RWPE1 (cell line): ENCODE results near the gene DCAF10.
"Not testable (repeated sequence)": the region's sequence is repeated elsewhere in the genome, so short reads cannot be mapped to it uniquely, and the experiment has no call there.

Experiments
- CTCF ChIA-PET: fragments of 350-600 bp; sonication (Branson Sonifier 250); formaldehyde crosslinking; extraction: SDS; loops from one replicate; lab custom pipeline; 2021; lab: Yijun Ruan, JAX
- POLR2A ChIA-PET: fragments of 400-600 bp; formaldehyde crosslinking; extraction: SDS; loops from one replicate; lab custom pipeline; 2020; ENCODE audit warnings: antibody characterized with exemption; ENCODE audit not compliant: low non-redundant PET; lab: Yijun Ruan, JAX
- DNase-seq: peaks from one replicate; pipeline ENCODE4 v3.0.0; 2012; ENCODE audit warnings: low spot score
- H3K27ac ChIP-seq: fragments of 450-650 bp; 2 replicates; pipeline ENCODE4 v1.5.1; 2017
- CTCF ChIP-seq: fragments of 450-650 bp; conservative IDR thresholded peaks from 2 replicates; pipeline ENCODE4 v1.5.1; 2017; ENCODE audit warnings: low read depth, mild to moderate bottlenecking

DCAF10 gene

DNA sequence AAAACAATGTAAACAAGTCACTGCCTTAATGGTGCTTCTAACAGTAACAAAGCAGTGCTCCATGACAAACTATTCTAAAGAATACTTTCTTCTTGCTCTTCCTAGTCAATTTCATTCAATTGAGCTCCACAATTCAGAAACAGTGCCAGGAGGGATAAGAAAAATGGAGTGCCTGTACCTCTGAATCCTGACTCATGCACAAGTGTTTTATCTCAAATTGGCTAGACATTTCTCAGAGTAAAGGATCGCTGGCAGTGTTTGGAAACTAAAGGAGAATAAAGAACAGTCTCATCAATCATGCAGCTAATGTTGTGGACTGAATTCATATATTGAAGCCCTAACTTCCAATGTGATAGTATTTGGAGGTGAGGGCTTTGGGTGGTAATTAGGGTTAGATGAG is 75.8 kb downstream of the DCAF10 start:
- ChIA-PET CTCF (no interaction called here), POLR2A (no interaction called here)
- no peak overlapping the region for H3K27ac ChIP-seq
- TF ChIP-seq CTCF = no peak
- DNase-seq = no peak

DNA sequence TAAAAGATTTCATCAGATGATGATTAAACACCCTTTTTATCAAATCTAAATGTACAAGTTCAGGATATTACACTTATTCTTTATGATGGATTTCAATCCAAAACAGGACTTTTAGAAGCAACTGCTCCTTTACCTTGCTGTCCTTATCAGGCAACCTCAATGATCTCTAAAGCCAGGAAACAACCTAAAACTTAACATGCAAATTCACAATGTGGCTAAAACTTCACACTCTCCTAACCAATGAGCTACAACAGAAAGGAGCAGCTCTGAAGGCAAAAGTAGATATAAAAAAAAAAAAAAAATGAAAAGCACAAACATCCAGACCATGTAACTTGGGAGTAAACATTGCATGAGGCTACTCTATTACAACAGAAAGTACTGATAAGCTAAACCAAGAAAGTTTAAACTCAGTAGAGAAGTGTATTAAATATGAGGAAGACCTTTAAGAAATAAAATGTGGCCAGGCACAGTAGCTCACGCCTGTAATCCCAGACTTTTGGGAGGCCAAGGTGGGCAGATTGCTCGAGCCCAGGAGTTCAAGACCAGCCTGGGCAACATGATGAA is 80.4 kb downstream of the DCAF10 start:
- ChIA-PET POLR2A (no interaction called here), CTCF (interaction anchor here (0.6 kb wide), 2 partner anchors 28 to 741 kb away, joined by 3 to 4 read pairs; no protein-coding TSS in a partner anchor)
- DNase-seq = no peak
- H3K27ac ChIP-seq = no peak overlapping the region
- TF ChIP-seq CTCF = no peak

DNA sequence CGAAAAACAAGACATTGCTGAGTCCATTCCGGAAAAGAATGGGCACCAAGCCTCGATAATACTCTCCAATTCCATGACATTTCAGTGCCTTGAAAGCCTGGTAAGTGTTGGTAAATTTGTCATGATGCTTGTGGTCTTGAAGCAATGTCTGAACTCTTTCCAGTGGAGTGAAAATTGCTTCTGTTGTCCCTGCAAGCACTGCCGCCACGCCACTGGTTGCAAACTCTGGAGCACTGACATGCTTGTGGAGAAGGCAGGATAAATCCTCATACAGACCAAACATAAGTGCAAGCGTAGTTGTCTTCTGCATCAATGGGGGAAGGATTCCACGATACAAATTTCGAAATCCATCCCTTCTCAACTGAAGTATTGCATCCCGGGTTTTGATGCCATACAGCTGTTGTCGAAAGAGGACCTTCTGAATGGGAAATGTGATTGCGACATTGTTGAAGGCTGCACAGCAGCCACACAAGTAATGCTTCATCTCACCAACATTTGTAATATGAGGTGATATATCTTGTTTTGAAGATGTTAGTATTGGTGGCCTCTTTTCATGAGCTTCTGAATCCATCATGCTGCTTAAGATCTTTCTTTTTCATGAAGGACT is 87.5 kb downstream of the DCAF10 start:
- DNase-seq, CTCF ChIA-PET, POLR2A ChIA-PET, H3K27ac ChIP-seq: not testable (repeated sequence)

GRCh38 chr9:37889536-37889935 is 88.9 kb downstream of the DCAF10 start:
- no peak for TF ChIP-seq CTCF
- ChIA-PET CTCF (interaction anchor here (0.6 kb wide), 1 partner anchor 28 kb away, joined by 4 read pairs; no protein-coding TSS in a partner anchor), POLR2A (no interaction called here)
- no peak for DNase-seq
- no peak overlapping the region for H3K27ac ChIP-seq

- CTCF ChIA-PET, POLR2A ChIA-PET, H3K27ac ChIP-seq, DNase-seq: not testable (repeated sequence)
Observed at GRCh38 chr9:37891042-37891441, 90.4 kb downstream of the DCAF10 start.

DNA sequence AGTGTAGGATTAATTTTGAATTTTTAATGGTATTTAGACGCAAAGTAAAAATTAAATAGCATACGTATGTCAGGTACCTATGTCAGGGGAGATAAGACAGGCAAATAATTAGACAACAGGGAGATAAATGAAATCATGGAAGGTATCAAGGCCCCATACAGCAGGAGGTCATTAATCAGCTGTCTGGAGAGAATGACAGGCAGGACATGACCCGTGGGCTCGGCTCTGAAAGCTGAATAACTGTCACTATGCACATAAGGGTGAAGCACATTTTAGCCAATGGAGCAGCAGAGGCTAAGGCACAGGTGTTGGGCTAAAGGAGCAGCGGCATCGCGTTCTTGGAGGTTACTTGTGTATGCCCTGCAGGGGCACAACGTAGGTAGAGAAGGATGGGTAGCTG is 91.5 kb downstream of the DCAF10 start:
- POLR2A ChIA-PET = no interaction called here
- H3K27ac ChIP-seq = no peak overlapping the region
- no peak for TF ChIP-seq CTCF
- CTCF ChIA-PET = no interaction called here
- no peak for DNase-seq

DNA sequence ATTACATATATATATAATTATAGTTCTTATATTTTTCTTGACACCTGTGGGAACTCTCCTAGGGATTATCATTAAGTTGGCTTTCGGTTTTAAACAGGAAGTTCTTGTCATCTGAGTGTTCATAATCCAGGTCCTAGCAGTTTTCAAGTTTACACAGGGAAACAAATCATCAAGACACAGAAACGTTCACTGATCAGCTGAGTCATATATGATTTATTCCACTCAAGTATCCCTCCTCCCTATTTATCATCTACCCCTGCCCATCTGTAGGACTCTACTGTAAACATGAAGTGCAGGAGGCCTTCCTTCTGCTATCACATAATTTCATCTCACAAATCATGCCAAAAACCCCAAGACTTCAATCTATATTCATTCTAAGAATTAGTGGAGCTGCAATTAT is 97.1 kb downstream of the DCAF10 start:
- CTCF ChIA-PET = no interaction called here
- POLR2A ChIA-PET = no interaction called here

More for the DNA sequence above, 97.1 kb downstream of the DCAF10 start:
- TF ChIP-seq CTCF = no peak
- no peak for DNase-seq
- no peak overlapping the region for H3K27ac ChIP-seq
